HepG2 (cell line): Measurements from ENCODE around the gene ZMAT2. TPM values are rescaled to one million over a fixed set of nuclear protein-coding genes. Genes with fewer than 3 reads are reported as not detected.

Experiments used
- HDAC1 ChIP-seq: sonication (generic); formaldehyde crosslinking; IDR thresholded peaks from 2 replicates; pipeline ENCODE4 v1.5.1; 2020; ENCODE audit warnings: mild to moderate bottlenecking, missing genetic modification reagents
- MATR3 ChIP-seq: sonication (generic); formaldehyde crosslinking; IDR thresholded peaks from 2 replicates; pipeline ENCODE4 v1.4.0; 2020; ENCODE audit warnings: missing genetic modification reagents
- MIER3 ChIP-seq: IDR thresholded peaks from 2 replicates; pipeline ENCODE4 v1.6.1; 2016; ENCODE audit warnings: missing compliant biosample characterization, borderline replicate concordance
- NFKBIZ ChIP-seq: IDR thresholded peaks from 2 replicates; pipeline ENCODE4 v1.6.1; 2018; ENCODE audit warnings: missing genetic modification reagents, missing compliant biosample characterization
- NR3C1 ChIP-seq: sonication (generic); formaldehyde crosslinking; IDR thresholded peaks from 2 replicates; pipeline ENCODE4 v1.4.0; 2020; ENCODE audit warnings: missing genetic modification reagents
- SP1 ChIP-seq, 2 experiments: fragments of 450-650 bp in 1 of 2; sonication (generic) in 1 of 2; formaldehyde crosslinking in 1 of 2; IDR thresholded peaks; 2 replicates each; pipeline versions ENCODE4 v1.4.0 to v1.6.1; 2016 to 2020; ENCODE audit warnings: missing genetic modification reagents in 1 of 2
- STAG1 ChIP-seq: sonication (generic); formaldehyde crosslinking; IDR thresholded peaks from 2 replicates; pipeline ENCODE4 v1.4.0; 2020; ENCODE audit warnings: missing genetic modification reagents
- TAF15 ChIP-seq: fragments of 200-400 bp; formaldehyde crosslinking; IDR thresholded peaks from one replicate; pipeline ENCODE4 v1.6.1; 2018; ENCODE audit warnings: mild to moderate bottlenecking, low read depth, low read length; ENCODE audit not compliant: poor library complexity, severe bottlenecking
- U2AF1 ChIP-seq: fragments of 200-400 bp; formaldehyde crosslinking; optimal IDR thresholded peaks from 2 replicates; pipeline ENCODE3; 2017; ENCODE audit warnings: mild to moderate bottlenecking, low read depth, low read length
- ZBTB1 ChIP-seq: sonication (generic); formaldehyde crosslinking; IDR thresholded peaks from 2 replicates; pipeline ENCODE4 v1.4.0; 2020; ENCODE audit warnings: missing genetic modification reagents, borderline replicate concordance
- ZBTB8A ChIP-seq: sonication (generic); formaldehyde crosslinking; IDR thresholded peaks from 2 replicates; pipeline ENCODE4 v1.4.0; 2020; ENCODE audit warnings: mild to moderate bottlenecking, low read depth, missing genetic modification reagents, borderline replicate concordance
- ZFAT ChIP-seq: sonication (generic); formaldehyde crosslinking; conservative IDR thresholded peaks from 2 replicates; pipeline ENCODE4 v1.8.1; 2023; ENCODE audit warnings: missing genetic modification reagents, inconsistent platforms
- ZNF124 ChIP-seq: sonication (generic); formaldehyde crosslinking; IDR thresholded peaks from 2 replicates; pipeline ENCODE4 v1.4.0; 2020; ENCODE audit warnings: missing genetic modification reagents
- ZNF282 ChIP-seq: fragments of 450-650 bp; IDR thresholded peaks from 2 replicates; pipeline ENCODE4 v1.6.1; 2018; ENCODE audit not compliant: partially characterized antibody
- ZNF34 ChIP-seq: sonication (generic); formaldehyde crosslinking; IDR thresholded peaks from 2 replicates; pipeline ENCODE4 v1.4.0; 2020; ENCODE audit warnings: mild to moderate bottlenecking, missing genetic modification reagents, borderline replicate concordance
- ZNF441 ChIP-seq: sonication (generic); formaldehyde crosslinking; IDR thresholded peaks from 2 replicates; pipeline ENCODE4 v1.7.0; 2021; ENCODE audit warnings: missing genetic modification reagents, borderline replicate concordance
- ZNF501 ChIP-seq: sonication (generic); formaldehyde crosslinking; IDR thresholded peaks from 2 replicates; pipeline ENCODE4 v1.5.1; 2020; ENCODE audit warnings: mild to moderate bottlenecking, moderate library complexity, missing genetic modification reagents
- ZNF549 ChIP-seq: sonication (generic); formaldehyde crosslinking; IDR thresholded peaks from 2 replicates; pipeline ENCODE4 v1.5.0; 2020; ENCODE audit warnings: missing genetic modification reagents
- polyA plus RNA-seq, 8 experiments: library from polyadenylated mRNA; depleted of rRNA in 3 of 8; stranded (reverse) in 7 of 8; unstranded in 1 of 8; fragments of >200 nt; fragmentation: Illumina TruSeq in 4 of 8; extraction: Trizol in 4 of 8; gene quantifications; 2 replicates each; pipeline versions ENCODE4 v1.2.1 to v1.2.3, GENCODE V29; 2011 to 2016; ENCODE audit warnings: low read depth in 4 of 8, missing spikeins in 1 of 8, mixed read lengths in 1 of 8; ENCODE audit not compliant: insufficient read depth in 1 of 8
- total RNA-seq, 5 experiments: library from RNA; depleted of rRNA; stranded (reverse); fragments of >200 nt; fragmentation: Illumina TruSeq; extraction: Trizol; gene quantifications; 2 replicates each; pipeline ENCODE4 v1.2.3, GENCODE V29; 2016; ENCODE audit warnings: low read depth in 1 of 5
- TF ChIP-seq, protein P1 (sequence below): sonication (generic); formaldehyde crosslinking; IDR thresholded peaks from 2 replicates; pipeline ENCODE4 v1.4.0; 2020; ENCODE audit warnings: missing genetic modification reagents
- TF ChIP-seq, protein P2 (sequence below): sonication (generic); formaldehyde crosslinking; conservative IDR thresholded peaks from 2 replicates; pipeline ENCODE4 v1.4.0; 2020; ENCODE audit warnings: missing genetic modification reagents
- TF ChIP-seq, protein P3 (sequence below): sonication (generic); formaldehyde crosslinking; IDR thresholded peaks from 2 replicates; pipeline ENCODE4 v1.5.0; 2020; ENCODE audit warnings: mild to moderate bottlenecking, missing genetic modification reagents
- TF ChIP-seq, protein P4 (sequence below): sonication (generic); formaldehyde crosslinking; IDR thresholded peaks from 2 replicates; pipeline ENCODE4 v1.5.1; 2020; ENCODE audit warnings: missing genetic modification reagents, mild to moderate bottlenecking, borderline replicate concordance
- TF ChIP-seq, protein P5 (sequence below): sonication (generic); formaldehyde crosslinking; IDR thresholded peaks from 2 replicates; pipeline ENCODE4 v1.4.0; 2020; ENCODE audit warnings: mild to moderate bottlenecking, missing genetic modification reagents

The ZMAT2 gene
- total and polyA plus RNA-seq, 2 of the 13 experiments (the other 11 are each of a cell fraction or from before 2014, with no cell fraction given), result 35.4 to 92.8 TPM

DNA sequence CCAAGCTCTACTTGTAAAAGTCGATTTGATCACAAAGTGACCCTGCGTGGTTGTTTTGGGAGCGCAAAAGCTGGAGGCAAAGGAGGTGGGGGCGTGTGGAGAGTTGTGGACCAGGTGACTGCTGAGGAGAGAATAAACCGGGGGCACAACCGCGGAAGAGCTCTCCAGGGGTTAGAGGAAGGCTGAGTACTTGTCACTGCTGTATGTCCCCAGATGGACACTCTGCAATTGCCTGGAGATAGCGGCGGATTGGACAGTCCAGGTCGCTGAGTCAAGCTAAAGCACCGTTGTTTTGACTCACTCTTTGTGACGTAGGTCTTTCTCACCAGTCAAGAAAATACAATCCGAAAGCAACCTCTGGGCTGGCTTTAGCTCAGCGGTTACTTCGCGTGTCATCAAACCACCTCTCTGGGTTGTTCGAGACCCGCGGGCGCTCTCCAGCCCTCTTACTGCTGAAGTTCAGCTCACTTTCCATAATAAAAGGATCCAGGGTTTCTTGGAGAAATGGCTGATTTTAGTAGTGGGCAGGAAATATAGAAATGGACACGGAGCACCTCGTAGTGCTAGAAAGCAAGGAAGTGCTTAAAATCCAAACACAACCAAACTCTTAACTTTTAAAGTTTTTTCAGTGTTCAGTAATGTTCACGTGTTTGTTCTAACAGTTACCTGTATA lies 25.7 kb downstream of the ZMAT2 start (continued):
- TF ChIP-seq SP1 (IDR thresholded peaks at IDR 0.05), result no peak
- TF ChIP-seq SP1 (CRISPR knock-in tag; IDR thresholded peaks at IDR 0.05), result peak; percentile 51; the same call in 1 of the 2 replicates
- no peak for TF ChIP-seq ZNF124 (CRISPR knock-in tag)
- TF ChIP-seq ZNF501 (CRISPR knock-in tag), result peak; percentile 64
- peak; percentile 61; the same call in 1 of the 2 replicates for TF ChIP-seq NFKBIZ
- no peak for TF ChIP-seq MATR3 (CRISPR knock-in tag)
- TF ChIP-seq, protein P1, sequence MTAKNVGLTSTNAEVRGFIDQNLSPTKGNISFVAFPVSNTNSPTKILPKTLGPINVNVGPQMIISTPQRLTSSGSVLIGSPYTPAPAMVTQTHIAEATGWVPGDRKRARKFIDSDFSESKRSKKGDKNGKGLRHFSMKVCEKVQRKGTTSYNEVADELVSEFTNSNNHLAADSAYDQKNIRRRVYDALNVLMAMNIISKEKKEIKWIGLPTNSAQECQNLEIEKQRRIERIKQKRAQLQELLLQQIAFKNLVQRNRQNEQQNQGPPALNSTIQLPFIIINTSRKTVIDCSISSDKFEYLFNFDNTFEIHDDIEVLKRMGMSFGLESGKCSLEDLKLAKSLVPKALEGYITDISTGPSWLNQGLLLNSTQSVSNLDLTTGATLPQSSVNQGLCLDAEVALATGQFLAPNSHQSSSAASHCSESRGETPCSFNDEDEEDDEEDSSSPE (CRISPR knock-in tag), result no peak
- TF ChIP-seq, protein P2, sequence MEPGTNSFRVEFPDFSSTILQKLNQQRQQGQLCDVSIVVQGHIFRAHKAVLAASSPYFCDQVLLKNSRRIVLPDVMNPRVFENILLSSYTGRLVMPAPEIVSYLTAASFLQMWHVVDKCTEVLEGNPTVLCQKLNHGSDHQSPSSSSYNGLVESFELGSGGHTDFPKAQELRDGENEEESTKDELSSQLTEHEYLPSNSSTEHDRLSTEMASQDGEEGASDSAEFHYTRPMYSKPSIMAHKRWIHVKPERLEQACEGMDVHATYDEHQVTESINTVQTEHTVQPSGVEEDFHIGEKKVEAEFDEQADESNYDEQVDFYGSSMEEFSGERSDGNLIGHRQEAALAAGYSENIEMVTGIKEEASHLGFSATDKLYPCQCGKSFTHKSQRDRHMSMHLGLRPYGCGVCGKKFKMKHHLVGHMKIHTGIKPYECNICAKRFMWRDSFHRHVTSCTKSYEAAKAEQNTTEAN (CRISPR knock-in tag), result peak; percentile 59; the same call in 1 of the 2 replicates
- TF ChIP-seq ZBTB1 (CRISPR knock-in tag), result no peak
- TF ChIP-seq U2AF1, result no peak
- no peak for TF ChIP-seq ZFAT
- TF ChIP-seq, protein P3, sequence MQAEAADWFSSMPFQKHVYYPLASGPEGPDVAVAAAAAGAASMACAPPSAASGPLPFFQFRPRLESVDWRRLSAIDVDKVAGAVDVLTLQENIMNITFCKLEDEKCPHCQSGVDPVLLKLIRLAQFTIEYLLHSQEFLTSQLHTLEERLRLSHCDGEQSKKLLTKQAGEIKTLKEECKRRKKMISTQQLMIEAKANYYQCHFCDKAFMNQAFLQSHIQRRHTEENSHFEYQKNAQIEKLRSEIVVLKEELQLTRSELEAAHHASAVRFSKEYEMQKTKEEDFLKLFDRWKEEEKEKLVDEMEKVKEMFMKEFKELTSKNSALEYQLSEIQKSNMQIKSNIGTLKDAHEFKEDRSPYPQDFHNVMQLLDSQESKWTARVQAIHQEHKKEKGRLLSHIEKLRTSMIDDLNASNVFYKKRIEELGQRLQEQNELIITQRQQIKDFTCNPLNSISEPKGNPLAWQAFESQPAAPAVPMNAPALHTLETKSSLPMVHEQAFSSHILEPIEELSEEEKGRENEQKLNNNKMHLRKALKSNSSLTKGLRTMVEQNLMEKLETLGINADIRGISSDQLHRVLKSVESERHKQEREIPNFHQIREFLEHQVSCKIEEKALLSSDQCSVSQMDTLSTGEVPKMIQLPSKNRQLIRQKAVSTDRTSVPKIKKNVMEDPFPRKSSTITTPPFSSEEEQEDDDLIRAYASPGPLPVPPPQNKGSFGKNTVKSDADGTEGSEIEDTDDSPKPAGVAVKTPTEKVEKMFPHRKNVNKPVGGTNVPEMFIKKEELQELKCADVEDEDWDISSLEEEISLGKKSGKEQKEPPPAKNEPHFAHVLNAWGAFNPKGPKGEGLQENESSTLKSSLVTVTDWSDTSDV, result no peak
- TF ChIP-seq HDAC1, result peak; percentile 44; the same call in 1 of the 2 replicates
- no peak for TF ChIP-seq ZBTB8A
- TF ChIP-seq ZNF441 (CRISPR knock-in tag), result no peak; the same call in 1 of the 2 replicates
- TF ChIP-seq MIER3 (CRISPR knock-in tag), result no peak
- TF ChIP-seq, protein P4, sequence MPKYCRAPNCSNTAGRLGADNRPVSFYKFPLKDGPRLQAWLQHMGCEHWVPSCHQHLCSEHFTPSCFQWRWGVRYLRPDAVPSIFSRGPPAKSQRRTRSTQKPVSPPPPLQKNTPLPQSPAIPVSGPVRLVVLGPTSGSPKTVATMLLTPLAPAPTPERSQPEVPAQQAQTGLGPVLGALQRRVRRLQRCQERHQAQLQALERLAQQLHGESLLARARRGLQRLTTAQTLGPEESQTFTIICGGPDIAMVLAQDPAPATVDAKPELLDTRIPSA (CRISPR knock-in tag), result no peak
- no peak for TF ChIP-seq ZNF34 (CRISPR knock-in tag)
- no peak for TF ChIP-seq ZNF549 (CRISPR knock-in tag)
- TF ChIP-seq, protein P5, sequence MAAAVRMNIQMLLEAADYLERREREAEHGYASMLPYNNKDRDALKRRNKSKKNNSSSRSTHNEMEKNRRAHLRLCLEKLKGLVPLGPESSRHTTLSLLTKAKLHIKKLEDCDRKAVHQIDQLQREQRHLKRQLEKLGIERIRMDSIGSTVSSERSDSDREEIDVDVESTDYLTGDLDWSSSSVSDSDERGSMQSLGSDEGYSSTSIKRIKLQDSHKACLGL (CRISPR knock-in tag), result no peak
- no peak for TF ChIP-seq NR3C1 (CRISPR knock-in tag)
- TF ChIP-seq TAF15, result no peak
- no peak for TF ChIP-seq ZNF282
- no peak for TF ChIP-seq STAG1
